Prostate gland (tissue), 2 donors: ENCODE results near the gene ALKBH2. TPM values are rescaled to one million over a fixed set of nuclear protein-coding genes. Genes with fewer than 3 reads are reported as not detected.

Source experiments
- DNase-seq: peaks from one replicate; pipeline ENCODE4 v3.0.0-alpha.2; 2019; ENCODE audit warnings: low spot score
- H3K27ac ChIP-seq, 2 donors: fragments of 200-600 bp; sonication (generic); 2 replicates each; pipeline ENCODE4 v1.5.1; 2017 to 2019
- H3K27me3 ChIP-seq: fragments of 200-600 bp; sonication (generic); replicated peaks from 2 replicates; pipeline ENCODE4 v1.5.1; 2019; ENCODE audit not compliant: insufficient read depth
- H3K36me3 ChIP-seq, 2 donors: fragments of 200-600 bp; sonication (generic); 1 replicate in 1 of 2; 2 replicates in 1 of 2; pipeline versions ENCODE4 v1.5.1 to v1.8.1; 2017 to 2019
- H3K4me1 ChIP-seq: fragments of 200-600 bp; sonication (generic); replicated peaks from 2 replicates; pipeline ENCODE4 v1.5.1; 2019
- H3K4me3 ChIP-seq, 2 donors: fragments of 200-600 bp; sonication (generic); 2 replicates each; pipeline ENCODE4 v1.5.1; 2017 to 2019
- H3K9me3 ChIP-seq: fragments of 200-600 bp; sonication (generic); 2 replicates; pipeline ENCODE4 v1.5.1; 2017
- CTCF ChIP-seq, 4 experiments: fragments of 200-600 bp in 2 of 4; fragments of 450-650 bp in 2 of 4; sonication (generic) in 2 of 4; IDR thresholded peaks; 1 replicate in 3 of 4; 2 replicates in 1 of 4; pipeline ENCODE4 v1.5.1; 2016 to 2019; ENCODE audit warnings: antibody characterized with exemption in 4 of 4, mild to moderate bottlenecking in 2 of 4, moderate library complexity in 2 of 4
- POLR2A ChIP-seq: fragments of 450-650 bp; IDR thresholded peaks from one replicate; pipeline ENCODE4 v1.6.1; 2016; ENCODE audit warnings: antibody characterized with exemption, mild to moderate bottlenecking
- POLR2AphosphoS5 ChIP-seq: sonication (generic); formaldehyde crosslinking; IDR thresholded peaks from one replicate; pipeline ENCODE4 v1.6.1; 2017; ENCODE audit warnings: antibody characterized with exemption
- WGBS: methylation state at CpG from one replicate; pipeline ENCODE4 v1.1.5; 2018; 5-methylcytosine and 5-hydroxymethylcytosine counted together
- intact Hi-C: fragments of 100-400 bp; cut with DNase I; formaldehyde crosslinking; loops from one replicate; pipeline ENCODE4 v1.14.2; 2022
- total RNA-seq, 2 donors: library from RNA; depleted of rRNA; stranded (reverse); fragments of >200 nt; gene quantifications; one replicate each; pipeline ENCODE4 v1.1.0, GENCODE V29; 2016

Gene ALKBH2
- total RNA-seq, 2 donors from 2014 or later: 16.6 to 26.2 TPM

DNA sequence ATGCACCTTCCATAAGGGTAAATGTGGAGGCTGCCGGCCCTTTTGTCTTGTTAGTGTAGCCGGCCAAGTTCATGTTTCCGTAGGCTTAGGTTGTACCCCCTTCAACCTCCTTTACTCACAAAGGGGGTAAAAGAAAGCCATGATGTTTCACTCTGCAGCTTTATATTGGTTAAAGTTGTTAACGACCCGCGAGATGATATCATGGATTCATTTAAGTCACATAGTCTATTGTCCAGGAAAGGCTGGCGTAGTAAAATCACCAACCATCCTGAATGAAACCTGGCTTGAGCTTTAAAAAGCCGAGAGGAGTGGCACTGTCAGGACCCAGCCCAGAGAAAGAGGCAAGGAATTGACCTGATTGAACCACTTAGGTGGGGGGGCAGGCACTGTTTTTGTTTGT lies 5.4 kb upstream of the ALKBH2 start:
- Histone ChIP-seq H3K36me3 (no peaks in the 10 kb centered on the region), H3K9me3 (no peaks in the 10 kb centered on the region), H3K4me3 (peak overlapping the region; percentile 54 to 79), H3K27me3 (no peaks in the 10 kb centered on the region), H3K27ac (peak overlapping the region; percentile 87 to 92), H3K4me1 (no peaks in the 10 kb centered on the region)
- no peak for TF ChIP-seq POLR2A
- no peak for TF ChIP-seq CTCF (IDR thresholded peaks at IDR 0.05)
- TF ChIP-seq POLR2AphosphoS5: no peak
- intact Hi-C loops: loop anchor here (10.0 kb wide), 2 partner anchors 294 to 454 kb away; no protein-coding TSS in a partner anchor
- peak; percentile 22 for DNase-seq
- WGBS: 2% methylated on average over 8 of the region's 8 CpGs

DNA sequence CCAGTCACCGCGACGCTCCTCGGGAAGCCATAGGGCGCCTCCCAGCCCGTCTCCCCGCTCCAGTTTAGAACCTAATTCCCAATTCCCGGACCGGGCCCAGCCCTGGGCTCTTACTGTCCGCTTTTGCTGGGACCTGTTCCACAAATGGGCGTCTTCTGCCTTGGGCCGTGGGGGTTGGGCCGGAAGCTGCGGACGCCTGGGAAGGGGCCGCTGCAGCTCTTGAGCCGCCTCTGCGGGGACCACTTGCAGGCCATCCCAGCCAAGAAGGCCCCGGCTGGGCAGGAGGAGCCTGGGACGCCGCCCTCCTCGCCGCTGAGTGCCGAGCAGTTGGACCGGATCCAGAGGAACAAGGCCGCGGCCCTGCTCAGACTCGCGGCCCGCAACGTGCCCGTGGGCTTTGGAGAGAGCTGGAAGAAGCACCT lies 4.9 kb upstream of the ALKBH2 start:
- under 1% methylated on average over 28 of the region's 32 CpGs for WGBS
- Histone ChIP-seq H3K27me3 (no peaks in the 10 kb centered on the region), H3K27ac (peak overlapping the region; percentile 87 to 92), H3K4me1 (no peaks in the 10 kb centered on the region), H3K9me3 (no peaks in the 10 kb centered on the region), H3K36me3 (no peaks in the 10 kb centered on the region), H3K4me3 (peak overlapping the region; percentile 54 to 79)
- no peak for DNase-seq
- intact Hi-C loops: loop anchor here (10.0 kb wide), 2 partner anchors 293 to 453 kb away; no protein-coding TSS in a partner anchor
- peak in 1 of 4 experiments; percentile 6 for TF ChIP-seq CTCF (IDR thresholded peaks at IDR 0.05)
- peak; percentile 30 for TF ChIP-seq POLR2AphosphoS5
- peak; percentile 67 for TF ChIP-seq POLR2A

GRCh38 chr12:109097435-109098182 lies 4.3 kb upstream of the ALKBH2 start, which contains the start of gene UNG:
TSS of gene UNG (plus strand) at chr12:109097597. CDS start at chr12:109097680, 83 bp downstream.
- under 1% methylated on average over 66 of the region's 71 CpGs for WGBS
- DNase-seq: peak; percentile 98
- H3K9me3 ChIP-seq: no peaks in the 10 kb centered on the region
- TF ChIP-seq POLR2AphosphoS5 (peak; percentile 89), POLR2A (no peak)
- intact Hi-C loops: loop anchor here (10.0 kb wide), 2 partner anchors 293 to 453 kb away; no protein-coding TSS in a partner anchor
- no peaks in the 10 kb centered on the region for H3K4me1 ChIP-seq
- H3K4me3 ChIP-seq: peak within 1 kb of the TSS; percentile 54 to 79
- H3K36me3 ChIP-seq: no peaks in the 10 kb centered on the region
- H3K27me3 ChIP-seq: no peaks in the 10 kb centered on the region
- H3K27ac ChIP-seq: peak within 1 kb of the TSS; percentile 87 to 92

DNA sequence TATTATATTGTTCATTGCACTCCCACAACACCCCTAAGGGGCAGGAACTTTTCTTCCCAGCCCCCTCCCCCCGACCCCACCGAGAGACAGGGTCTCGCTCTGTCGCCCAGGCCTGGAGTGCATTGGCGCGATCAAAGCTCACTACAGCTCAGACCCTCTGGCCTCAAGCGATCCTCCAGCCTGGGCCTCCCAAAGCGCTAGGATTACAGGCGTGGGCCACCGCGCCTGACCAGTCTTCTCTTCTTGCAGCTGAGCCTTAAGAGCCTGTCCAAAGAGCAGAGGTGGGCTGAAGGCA lies 3.8 kb upstream of the ALKBH2 start:
- WGBS: 18% methylated on average over 11 of the region's 11 CpGs
- intact Hi-C loops: loop anchor here (10.0 kb wide), 2 partner anchors 292 to 452 kb away; no protein-coding TSS in a partner anchor
- TF ChIP-seq POLR2AphosphoS5 (no peak), POLR2A (no peak), CTCF (IDR thresholded peaks at IDR 0.05) (no peak)
- no peaks in the 10 kb centered on the region for H3K4me1 ChIP-seq
- no peak for DNase-seq
- H3K27ac ChIP-seq: no peak overlapping the region
- H3K27me3 ChIP-seq: no peaks in the 10 kb centered on the region
- no peaks in the 10 kb centered on the region for H3K36me3 ChIP-seq
- H3K4me3 ChIP-seq: peak overlapping the region in 1 of 2 donors; percentile 54
- no peaks in the 10 kb centered on the region for H3K9me3 ChIP-seq

- H3K27me3 ChIP-seq: no peaks in the 10 kb centered on the region
- H3K4me3 ChIP-seq: peak overlapping the region; percentile 43 to 46
- H3K36me3 ChIP-seq: no peaks in the 10 kb centered on the region
- H3K4me1 ChIP-seq: no peaks in the 10 kb centered on the region
- no peak for DNase-seq
- intact Hi-C loops: loop anchor here (5.0 to 10.0 kb wide), 3 partner anchors 288 to 530 kb away; partner anchors contain the start of genes ISCU and SART3
- no peak for TF ChIP-seq POLR2AphosphoS5
- no peak for TF ChIP-seq CTCF (IDR thresholded peaks at IDR 0.05)
- TF ChIP-seq POLR2A: no peak
- H3K27ac ChIP-seq: peak overlapping the region in 1 of 2 donors; percentile 55
- WGBS: 48% methylated on average over 6 of the region's 6 CpGs
- no peaks in the 10 kb centered on the region for H3K9me3 ChIP-seq
These were observed 713 bp downstream of the ALKBH2 start for GRCh38 chr12:109092497-109093021.
